ENCODE results near the gene PLEKHG3.

The PLEKHG3 gene

DNA sequence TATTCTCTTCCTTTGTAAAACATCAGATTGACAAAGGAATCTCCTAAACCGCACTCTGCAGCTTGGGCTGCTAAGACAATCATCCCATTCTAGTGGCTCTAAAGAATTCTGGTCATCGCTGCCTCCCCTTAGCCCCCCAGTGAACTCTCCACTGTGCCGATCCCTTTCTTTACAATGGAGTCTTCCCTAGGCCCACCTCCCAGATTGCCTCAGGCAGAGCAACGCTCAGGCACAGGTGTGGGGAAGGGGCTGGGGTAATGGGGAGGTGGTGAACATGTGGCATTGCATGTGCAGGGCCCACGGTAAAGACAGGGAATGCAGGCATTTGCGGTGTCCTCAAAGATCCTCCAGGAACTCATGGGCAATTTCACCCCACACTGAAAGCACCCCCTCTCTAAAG lies 86.3 kb downstream of the PLEKHG3 start:
- no peak for DNase-seq

GRCh38 chr14:64792231-64792630 lies 88.0 kb downstream of the PLEKHG3 start:
- no peak for DNase-seq

DNA sequence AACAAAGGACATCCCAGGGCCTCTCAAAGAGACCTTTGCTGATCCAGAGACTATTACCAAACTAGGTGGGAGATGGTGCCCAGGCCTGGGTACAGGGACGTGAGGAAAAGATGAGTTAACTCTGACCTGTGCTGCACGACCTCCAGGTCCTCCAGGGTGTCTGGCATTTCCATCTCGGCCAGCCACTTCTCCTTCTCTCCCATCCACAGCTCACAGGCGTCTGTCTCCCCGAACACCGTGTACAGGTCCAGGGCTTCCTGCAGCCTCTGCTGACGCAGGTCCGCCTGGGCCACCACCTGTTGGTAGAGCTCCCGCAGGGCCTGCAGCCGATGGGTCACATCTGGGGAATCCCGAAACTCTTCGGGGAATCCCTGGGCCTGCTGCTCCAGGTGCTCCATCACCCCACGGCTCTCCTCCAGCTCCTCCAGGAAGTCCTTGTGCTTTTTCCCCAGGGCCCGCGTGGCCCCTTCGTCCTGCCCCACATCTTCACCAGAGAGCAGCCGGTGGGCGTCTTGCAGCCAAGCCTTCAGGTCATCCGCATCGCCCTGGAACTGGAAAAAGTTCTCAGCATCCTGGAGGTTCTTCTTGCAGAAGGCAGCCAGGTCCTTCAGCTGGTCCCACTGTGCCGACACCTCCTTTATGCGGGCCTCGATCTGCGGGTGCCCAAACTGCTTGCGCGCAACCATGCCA lies 88.8 kb downstream of the PLEKHG3 start:
- DNase-seq, result no peak

DNA sequence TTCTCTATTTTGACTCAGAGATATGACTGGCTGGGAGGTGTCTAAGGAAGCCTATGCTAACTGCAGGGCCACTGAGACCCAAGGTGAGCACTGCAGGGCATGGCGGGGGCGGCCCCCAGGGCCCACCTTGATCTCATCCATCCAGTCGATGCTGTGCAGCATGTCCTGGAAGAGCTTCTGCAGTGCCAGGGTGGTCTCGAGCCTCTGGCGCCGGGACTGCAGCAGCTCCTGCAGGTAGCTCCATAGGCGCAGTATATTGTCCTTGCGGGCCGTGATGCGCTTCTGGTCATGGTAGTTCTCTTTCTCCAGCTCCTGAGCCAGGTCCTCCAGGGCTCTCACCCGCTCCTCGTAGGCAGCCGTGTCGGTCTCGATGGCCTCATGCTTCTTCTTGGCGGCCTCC lies 91.0 kb downstream of the PLEKHG3 start:
- no peak for DNase-seq

DNA sequence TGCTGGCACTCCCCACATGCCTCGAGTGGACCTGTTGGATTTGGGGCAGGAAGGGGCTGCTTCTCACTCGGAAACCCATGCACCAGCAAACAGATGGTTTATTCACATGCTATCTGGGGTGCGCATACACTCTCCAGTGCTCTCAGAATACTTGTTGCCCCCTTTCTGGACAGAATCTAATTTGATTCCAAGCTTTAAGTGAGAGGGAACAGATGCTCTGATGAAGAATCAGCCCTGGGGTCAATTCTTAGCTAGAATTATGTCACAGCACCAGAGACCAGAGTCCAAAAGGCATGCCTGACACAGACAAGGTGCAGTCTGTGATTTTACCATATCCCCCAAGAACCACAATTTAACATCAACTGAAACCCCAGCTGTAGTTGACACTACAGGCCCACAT lies 91.7 kb downstream of the PLEKHG3 start:
- DNase-seq, result no peak

DNA sequence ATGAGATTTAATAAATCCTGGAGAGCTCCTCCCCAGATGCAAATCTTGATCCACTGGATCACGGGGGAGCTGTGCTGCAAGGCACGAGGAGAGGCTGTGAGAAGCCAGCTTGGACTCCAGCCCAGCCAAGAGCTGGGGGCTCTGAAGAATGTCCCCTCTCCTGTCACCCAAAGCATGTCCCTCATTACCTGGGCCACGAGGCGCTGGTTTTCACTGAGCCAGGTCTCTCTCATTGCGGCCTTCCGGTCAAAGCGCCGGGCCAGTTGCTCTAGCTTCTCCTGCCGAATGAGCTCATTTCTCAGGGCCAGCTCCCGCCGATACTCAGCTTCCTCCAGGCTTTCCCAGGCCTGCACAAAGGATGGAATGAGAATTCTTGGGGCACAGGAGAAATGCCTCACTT lies 92.1 kb downstream of the PLEKHG3 start:
- no peak for DNase-seq

DNA sequence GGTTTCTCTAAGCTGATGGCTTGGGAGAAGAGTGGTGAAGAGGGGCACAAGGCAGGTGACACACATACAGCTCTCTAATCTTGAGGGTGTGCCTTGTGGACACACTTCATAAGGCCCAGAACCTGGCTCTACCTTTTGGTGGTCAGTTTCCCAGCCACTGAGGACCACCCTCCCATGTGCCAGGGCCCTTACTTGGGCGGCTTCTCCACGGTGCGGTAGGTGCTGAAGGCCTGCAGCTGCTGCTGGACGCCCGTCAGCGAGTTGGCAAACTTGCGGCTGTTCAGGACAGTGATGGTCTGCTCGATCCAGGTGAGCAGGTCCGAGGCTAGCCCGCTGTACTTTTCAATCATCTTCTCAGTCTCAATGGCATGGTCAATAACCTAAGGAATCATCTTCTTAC lies 95.3 kb downstream of the PLEKHG3 start:
- DNase-seq, result no peak

Measured in CD4-positive, alpha-beta T cell treated with Interleukin-1 beta for 1 hour (primary cell).